ENCODE data around the gene TAF10. TPM values are rescaled to one million over a fixed set of nuclear protein-coding genes. Genes with fewer than 3 reads are reported as not detected.

TAF10 gene
- total RNA-seq, 1 experiment from 2014 or later = 187 TPM

DNA sequence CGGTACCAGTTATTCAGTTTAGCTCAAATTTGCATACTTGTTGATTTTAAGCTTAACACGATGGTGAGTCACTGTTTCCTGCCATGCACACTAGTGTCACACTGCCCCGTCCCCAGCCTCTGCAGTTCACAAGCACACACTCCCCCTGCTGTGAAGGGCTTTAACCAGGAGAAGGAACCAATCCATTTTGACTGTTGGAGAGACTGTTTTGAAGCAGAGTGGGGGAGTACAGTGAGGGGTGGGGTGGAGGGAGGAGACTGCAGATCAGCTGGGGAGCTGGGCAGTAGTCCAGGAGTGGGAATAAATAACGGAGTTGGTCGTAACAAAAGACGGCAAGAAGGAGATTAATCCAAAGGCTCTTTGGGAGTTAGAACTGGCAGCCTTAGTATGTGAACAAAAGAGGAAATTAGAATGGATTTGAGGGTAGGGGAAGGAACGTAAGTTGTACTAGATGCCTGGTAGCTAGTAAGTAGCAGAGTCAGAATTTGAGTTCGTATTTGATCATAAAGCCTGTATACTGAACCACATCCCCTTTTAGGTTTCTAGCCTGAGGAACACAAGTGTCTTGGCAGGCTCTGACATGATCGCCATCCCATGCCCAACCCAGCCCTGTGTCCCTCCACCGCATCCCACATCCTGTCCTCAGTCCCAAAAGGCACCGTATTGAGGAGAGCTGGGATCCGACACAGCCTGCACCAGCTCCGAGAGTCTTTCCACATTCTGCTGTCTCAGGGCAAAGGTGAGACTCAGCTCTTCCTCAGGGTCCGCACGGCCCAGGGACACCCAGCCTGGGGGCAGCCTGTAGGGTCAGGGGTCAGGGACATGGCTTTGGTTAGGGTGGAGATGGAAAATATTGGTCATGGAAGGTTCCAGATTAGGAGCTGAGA is 6.3 kb upstream of the TAF10 start:
- Mint-ChIP-seq H3K4me3 (ENCODE audit: low read depth, unreplicated experiment) (no peak overlapping the region), H3K4me1 (ENCODE audit: low read depth, unreplicated experiment) (no peaks in the 10 kb centered on the region), H3K27ac (ENCODE audit: unreplicated experiment) (no peak overlapping the region), H3K36me3 (ENCODE audit: insufficient read depth, unreplicated experiment) (no peaks in the 10 kb centered on the region), H3K9me3 (ENCODE audit: low read depth, unreplicated experiment) (no peaks in the 10 kb centered on the region), H3K27me3 (ENCODE audit: unreplicated experiment) (no peaks in the 10 kb centered on the region)
- TF ChIP-seq, protein P1, sequence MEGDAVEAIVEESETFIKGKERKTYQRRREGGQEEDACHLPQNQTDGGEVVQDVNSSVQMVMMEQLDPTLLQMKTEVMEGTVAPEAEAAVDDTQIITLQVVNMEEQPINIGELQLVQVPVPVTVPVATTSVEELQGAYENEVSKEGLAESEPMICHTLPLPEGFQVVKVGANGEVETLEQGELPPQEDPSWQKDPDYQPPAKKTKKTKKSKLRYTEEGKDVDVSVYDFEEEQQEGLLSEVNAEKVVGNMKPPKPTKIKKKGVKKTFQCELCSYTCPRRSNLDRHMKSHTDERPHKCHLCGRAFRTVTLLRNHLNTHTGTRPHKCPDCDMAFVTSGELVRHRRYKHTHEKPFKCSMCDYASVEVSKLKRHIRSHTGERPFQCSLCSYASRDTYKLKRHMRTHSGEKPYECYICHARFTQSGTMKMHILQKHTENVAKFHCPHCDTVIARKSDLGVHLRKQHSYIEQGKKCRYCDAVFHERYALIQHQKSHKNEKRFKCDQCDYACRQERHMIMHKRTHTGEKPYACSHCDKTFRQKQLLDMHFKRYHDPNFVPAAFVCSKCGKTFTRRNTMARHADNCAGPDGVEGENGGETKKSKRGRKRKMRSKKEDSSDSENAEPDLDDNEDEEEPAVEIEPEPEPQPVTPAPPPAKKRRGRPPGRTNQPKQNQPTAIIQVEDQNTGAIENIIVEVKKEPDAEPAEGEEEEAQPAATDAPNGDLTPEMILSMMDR (IDR thresholded peaks at IDR 0.05; ENCODE audit: unreplicated experiment) = no peak
- no peak for DNase-seq
- BruUV-seq (replicated peaks) = no TSS peak
- CTCF ChIA-PET = interaction anchor here (0.5 to 1.3 kb wide), 7 partner anchors 12 to 1076 kb away, joined by 3 to 5 read pairs (median 4); partner anchors contain the start of gene MRPL17
- intact Hi-C loops (cut with micrococcal nuclease; ENCODE audit: unreplicated experiment) = loop anchor here (10.0 kb wide), 1 partner anchor 134 kb away; the partner anchor contains the start of genes ARFIP2 and TIMM10B

DNA sequence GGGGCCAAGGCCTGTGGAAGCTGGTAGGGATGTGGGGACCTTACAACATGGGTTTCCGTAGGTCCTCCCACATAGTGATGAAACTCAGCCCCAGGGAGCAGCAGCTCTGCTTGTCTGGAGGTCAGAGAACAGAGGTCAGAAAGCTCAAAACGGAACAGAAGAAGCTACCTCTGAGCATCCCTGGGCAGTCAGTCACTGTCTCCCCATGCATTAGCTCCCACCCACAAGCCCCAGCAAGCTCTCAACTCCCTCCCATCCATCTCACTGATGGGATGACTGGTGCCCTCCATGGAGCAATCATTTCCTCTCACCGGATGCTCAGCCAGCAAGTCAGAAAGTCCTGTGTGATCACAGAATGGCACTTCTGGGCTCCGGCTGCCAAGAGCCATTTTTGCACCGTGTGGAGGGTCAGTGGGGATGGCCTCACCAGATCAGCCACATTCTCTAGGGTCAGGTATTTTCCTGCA is 5.3 kb upstream of the TAF10 start:
- no peak overlapping the region for H3K27ac Mint-ChIP-seq (ENCODE audit: unreplicated experiment)
- BruUV-seq (replicated peaks) = no TSS peak
- DNase-seq = no peak
- intact Hi-C loops (cut with micrococcal nuclease; ENCODE audit: unreplicated experiment) = loop anchor here (10.0 kb wide), 1 partner anchor 133 kb away; the partner anchor contains the start of genes ARFIP2 and TIMM10B
- H3K4me3 Mint-ChIP-seq (ENCODE audit: low read depth, unreplicated experiment) = no peak overlapping the region
- CTCF ChIA-PET = no interaction called here
- H3K4me1 Mint-ChIP-seq (ENCODE audit: low read depth, unreplicated experiment) = no peaks in the 10 kb centered on the region
- H3K9me3 Mint-ChIP-seq (ENCODE audit: low read depth, unreplicated experiment) = no peaks in the 10 kb centered on the region
- H3K27me3 Mint-ChIP-seq (ENCODE audit: unreplicated experiment) = no peaks in the 10 kb centered on the region
- H3K36me3 Mint-ChIP-seq (ENCODE audit: insufficient read depth, unreplicated experiment) = no peaks in the 10 kb centered on the region
- TF ChIP-seq, protein P1 (IDR thresholded peaks at IDR 0.05; ENCODE audit: unreplicated experiment) = no peak

DNA sequence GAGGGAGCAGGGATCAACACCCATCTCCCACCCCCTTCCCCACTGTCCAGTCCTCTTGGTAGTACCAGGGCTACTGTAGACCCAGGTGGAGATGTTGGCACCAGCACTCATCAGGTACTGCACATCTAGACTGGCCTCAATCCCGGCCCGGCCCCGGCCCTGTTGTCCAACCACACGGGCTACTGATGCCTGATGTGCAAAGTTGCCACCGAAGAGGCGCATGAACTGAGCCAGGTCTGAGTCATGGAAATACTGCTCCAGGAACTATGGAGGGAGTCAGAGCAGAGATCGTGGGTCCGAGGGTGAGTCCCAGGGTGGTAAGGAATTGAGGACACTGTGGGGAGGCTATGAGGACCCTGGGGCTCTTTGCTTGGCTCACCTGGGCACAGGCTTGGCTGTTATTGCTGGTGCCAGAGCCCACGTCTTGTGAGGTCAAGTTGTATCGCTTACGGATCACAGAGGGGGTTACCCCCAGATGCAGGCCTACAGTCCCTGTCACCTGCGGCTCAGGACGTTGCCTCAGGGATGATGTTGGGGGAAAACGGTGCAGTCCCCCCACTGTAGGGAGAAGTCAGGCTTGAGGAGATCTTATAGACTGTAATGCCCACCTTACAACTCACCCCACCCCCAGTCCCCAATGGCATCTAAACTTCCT is 4.7 kb upstream of the TAF10 start:
- no peak for DNase-seq
- CTCF ChIA-PET = no interaction called here
- no peaks in the 10 kb centered on the region for H3K4me1 Mint-ChIP-seq (ENCODE audit: low read depth, unreplicated experiment)
- intact Hi-C loops (cut with micrococcal nuclease; ENCODE audit: unreplicated experiment) = loop anchor here (10.0 kb wide), 1 partner anchor 132 kb away; the partner anchor contains the start of genes ARFIP2 and TIMM10B
- no peak overlapping the region for H3K4me3 Mint-ChIP-seq (ENCODE audit: low read depth, unreplicated experiment)
- H3K27ac Mint-ChIP-seq (ENCODE audit: unreplicated experiment) = no peak overlapping the region
- no peaks in the 10 kb centered on the region for H3K36me3 Mint-ChIP-seq (ENCODE audit: insufficient read depth, unreplicated experiment)
- TF ChIP-seq, protein P1 (IDR thresholded peaks at IDR 0.05; ENCODE audit: unreplicated experiment) = no peak
- H3K9me3 Mint-ChIP-seq (ENCODE audit: low read depth, unreplicated experiment) = no peaks in the 10 kb centered on the region
- BruUV-seq (replicated peaks) = no TSS peak
- no peaks in the 10 kb centered on the region for H3K27me3 Mint-ChIP-seq (ENCODE audit: unreplicated experiment)

DNA sequence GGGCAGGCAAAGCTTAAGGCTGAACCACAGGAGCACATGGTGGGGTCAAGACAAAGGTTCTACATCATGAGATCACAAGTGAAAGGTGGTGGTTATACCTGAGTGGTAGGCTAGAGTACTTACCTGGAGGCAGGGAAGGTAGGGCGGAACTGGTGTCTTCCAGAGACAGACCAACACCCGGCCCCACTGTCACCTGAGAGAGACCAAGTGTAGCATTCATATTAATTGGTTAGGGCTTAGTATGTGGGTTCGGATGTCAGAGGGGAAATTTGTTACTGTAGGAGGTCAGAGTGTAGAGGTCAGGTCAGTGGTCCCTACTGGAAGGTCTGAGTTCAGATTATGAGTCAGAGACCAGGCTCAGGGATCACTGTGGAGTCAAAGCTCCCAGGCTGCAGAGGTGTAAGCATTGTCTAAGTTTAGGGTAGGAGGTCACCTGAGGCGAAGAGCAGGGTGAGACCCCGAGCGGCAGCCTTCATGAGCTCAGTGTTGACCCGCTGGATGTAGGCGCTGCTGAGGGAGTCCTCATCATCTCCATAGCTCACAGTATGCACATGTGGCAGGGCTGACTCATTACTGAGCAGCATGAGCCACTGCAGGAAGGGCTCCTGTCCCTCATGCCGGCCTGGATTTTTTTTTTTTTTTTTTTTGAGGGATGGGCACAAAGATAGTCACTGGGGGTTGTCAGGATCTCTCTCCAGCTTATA is 4.0 kb upstream of the TAF10 start:
- BruUV-seq (replicated peaks) = no TSS peak
- H3K4me1 Mint-ChIP-seq (ENCODE audit: low read depth, unreplicated experiment) = peaks cover 6% of the 10 kb centered on the region
- H3K27me3 Mint-ChIP-seq (ENCODE audit: unreplicated experiment) = no peaks in the 10 kb centered on the region
- no peak for DNase-seq
- H3K9me3 Mint-ChIP-seq (ENCODE audit: low read depth, unreplicated experiment) = no peaks in the 10 kb centered on the region
- no peak overlapping the region for H3K27ac Mint-ChIP-seq (ENCODE audit: unreplicated experiment)
- H3K36me3 Mint-ChIP-seq (ENCODE audit: insufficient read depth, unreplicated experiment) = no peaks in the 10 kb centered on the region
- no peak overlapping the region for H3K4me3 Mint-ChIP-seq (ENCODE audit: low read depth, unreplicated experiment)
- CTCF ChIA-PET = no interaction called here
- intact Hi-C loops (cut with micrococcal nuclease; ENCODE audit: unreplicated experiment) = loop anchor here (10.0 kb wide), 1 partner anchor 131 kb away; the partner anchor contains the start of genes ARFIP2 and TIMM10B
- TF ChIP-seq, protein P1 (IDR thresholded peaks at IDR 0.05; ENCODE audit: unreplicated experiment) = no peak

Measured in Calu3 (cell line).